HG03469 (cell line): ENCODE measurements around the gene WHAMM.
"Not testable (repeated sequence)": the region's sequence is repeated elsewhere in the genome, so short reads cannot be mapped to it uniquely, and the experiment has no call there.

Experiments used
- ATAC-seq: cut with Tn5 transposase; IDR thresholded peaks from one replicate; pipeline ENCODE4 v1.9.1; 2021; ENCODE audit warnings: mild to moderate bottlenecking, moderate library complexity, moderate number of reproducible peaks; ENCODE audit not compliant: unreplicated experiment

WHAMM gene

DNA sequence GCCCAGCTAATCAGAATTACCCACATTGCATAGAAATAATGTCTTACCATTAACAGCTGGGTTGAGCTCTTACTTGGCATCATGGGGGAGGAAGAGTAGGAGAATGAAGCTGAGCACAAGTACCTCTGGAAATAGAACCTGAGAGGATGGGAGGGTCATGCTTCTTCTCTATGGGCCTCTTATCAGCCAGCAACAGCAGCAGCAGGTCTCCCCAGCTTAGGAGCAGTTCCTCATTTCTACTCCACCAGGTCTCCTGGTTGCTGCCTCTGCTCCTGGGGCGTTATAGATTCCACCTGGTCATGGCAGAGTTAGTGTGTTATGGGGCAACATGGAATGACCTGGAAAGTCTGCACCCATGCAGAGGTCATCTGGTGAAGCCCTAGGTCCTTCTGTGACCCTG lies 6.9 kb upstream of the WHAMM start:
- ATAC-seq, result no peak

GRCh38 chr15:82803793-82804574 lies 5.4 kb upstream of the WHAMM start:
- no peak for ATAC-seq

DNA sequence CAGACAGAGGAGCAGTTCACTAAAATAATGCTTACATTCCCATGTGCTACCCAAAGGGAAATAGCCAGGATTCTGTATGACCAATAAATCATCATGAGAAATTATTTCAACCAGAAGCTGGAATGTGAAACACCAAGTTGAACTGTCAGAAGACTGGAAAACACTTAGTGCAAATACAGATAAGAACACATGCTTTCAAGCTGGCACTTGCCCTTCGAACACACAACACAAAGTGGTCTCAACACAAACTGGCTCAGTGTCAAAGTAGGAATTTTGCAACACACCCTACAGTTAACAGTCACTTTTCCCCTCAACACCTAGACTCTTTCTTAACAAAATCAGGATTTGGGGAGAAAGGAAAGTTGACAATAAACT lies 4.9 kb upstream of the WHAMM start:
- no peak for ATAC-seq

DNA sequence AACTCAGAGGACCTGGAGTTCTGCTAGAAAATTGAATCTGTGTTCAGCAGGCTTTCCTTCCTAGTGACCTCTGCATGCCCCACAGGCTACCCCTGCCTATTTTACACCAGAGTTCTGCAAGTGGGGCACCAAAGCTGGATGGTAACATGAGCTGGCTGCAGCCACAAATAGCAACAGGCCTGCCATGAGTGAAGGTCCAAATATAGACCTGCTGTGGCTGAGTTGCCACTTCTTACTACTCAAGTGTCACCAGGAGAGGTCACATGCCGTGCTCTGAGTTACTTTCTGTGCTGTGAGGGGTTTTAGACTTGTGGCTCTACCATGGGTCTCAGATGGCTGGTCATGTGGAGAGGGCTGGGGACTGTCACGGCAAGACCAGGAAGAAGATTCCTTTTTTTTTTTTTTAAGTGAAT lies 3.4 kb upstream of the WHAMM start, which contains the start of gene FSD2:
Gene FSD2, minus strand, starts transcription at position 76 of the 413 bp plus-strand sequence. CDS start 18,679 bp downstream, outside the sequence.
- peak; percentile 57 for ATAC-seq

GRCh38 chr15:82807920-82808633 lies 1.4 kb upstream of the WHAMM start:
- ATAC-seq, result no peak

DNA sequence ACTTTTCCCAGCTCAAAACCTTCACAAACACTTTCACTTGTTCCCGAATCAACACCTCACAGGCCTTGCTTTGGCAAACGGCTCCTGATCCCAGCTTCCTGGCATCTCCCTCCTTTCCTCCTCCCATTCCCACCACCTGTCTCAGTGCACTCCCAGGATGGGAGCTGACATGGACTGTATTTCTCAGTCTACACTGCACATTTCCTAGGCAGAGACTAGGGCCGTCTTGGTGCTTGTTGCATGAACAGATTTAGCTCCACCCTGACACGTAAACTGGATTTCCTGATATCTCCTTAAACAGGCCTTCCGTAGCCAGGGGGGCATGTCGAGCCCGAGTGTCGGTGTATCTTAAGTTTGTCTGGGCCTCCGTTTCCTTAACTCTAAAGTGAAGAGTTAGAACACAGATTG lies 790 bp upstream of the WHAMM start:
- ATAC-seq, result no peak

DNA sequence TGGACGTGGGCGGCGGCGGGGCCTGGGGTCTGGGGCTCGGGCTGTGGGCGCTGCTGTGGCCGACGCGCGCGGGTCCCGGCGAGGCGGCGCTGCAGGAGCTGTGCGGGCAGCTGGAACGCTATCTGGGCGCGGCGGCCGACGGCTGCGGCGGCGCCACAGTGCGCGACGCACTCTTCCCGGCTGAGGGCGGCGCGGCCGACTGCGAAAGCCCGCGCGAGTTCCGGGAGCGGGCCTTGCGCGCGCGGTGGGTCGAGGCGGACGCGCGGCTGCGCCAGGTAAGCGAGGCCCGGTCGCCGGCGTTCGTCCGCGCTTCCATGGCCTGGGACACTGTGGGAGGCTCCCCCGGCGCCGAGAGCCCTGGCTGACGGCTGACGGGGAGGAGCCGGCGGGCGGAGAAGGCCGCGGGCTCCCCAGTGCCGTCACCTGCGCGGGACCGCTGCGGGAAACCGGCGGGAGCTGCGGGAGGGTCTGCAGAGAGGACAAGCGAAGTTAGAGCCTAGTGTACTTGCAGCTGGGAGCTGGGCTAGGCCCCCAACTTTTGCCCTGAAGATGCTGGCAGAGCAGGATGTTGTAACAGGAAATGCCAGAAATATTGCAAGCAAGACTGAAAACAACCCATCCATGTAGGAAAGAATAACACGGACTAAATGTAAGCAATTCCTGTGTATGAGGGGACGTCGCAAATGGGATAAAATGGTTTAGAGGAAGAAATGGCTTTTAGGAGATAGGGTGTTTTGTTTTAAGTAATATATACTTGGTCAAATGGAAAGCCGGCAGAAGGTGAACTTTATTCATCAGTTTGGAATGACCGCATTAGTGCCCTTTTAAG lies 847 bp downstream of the WHAMM start:
- ATAC-seq, result peak; percentile 10

DNA sequence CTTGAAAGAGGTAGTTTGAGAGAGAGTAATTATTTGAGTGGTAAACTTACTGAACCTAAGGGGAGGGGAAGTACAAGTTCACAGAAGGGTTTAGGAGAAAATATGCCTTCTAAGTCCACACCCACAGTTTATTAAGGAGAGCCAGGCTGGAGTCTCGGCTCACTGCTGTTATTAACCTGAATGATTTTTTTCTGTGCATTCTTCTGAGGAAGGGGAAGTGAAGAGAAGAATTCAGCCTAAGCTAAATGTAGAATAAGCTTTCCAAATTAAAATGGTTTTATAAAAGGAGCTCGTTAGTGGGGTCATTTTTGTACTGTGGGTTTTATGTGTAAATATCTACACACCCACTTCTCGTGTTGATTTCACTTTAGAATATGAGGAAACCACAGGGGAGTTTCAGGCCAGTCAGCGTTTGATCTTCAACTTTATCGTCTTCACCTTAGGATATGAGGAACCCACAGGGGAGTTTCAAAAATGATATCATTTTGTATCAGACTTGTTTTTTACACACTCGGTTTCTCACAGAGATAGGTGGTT lies 1.5 kb downstream of the WHAMM start:
- ATAC-seq, result no peak

DNA sequence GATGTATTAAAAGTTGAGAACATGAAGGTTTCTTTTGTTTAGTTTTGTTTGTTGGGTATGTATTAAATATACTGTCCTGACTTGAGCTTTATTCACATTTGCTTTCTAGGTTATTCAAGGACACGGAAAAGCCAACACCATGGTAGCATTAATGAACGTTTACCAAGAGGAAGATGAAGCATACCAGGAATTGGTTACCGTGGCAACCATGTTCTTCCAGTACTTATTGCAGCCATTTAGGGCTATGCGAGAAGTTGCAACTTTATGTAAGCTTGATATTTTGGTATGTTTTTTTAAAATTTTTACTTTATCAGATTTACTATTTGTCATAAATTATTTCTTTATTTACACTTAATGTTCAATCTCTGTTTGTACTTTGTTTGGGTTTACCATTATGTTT lies 3.6 kb downstream of the WHAMM start:
- ATAC-seq, result no peak

- no peak for ATAC-seq
Measured at GRCh38 chr15:82820128-82820527, 10.7 kb downstream of the WHAMM start.

DNA sequence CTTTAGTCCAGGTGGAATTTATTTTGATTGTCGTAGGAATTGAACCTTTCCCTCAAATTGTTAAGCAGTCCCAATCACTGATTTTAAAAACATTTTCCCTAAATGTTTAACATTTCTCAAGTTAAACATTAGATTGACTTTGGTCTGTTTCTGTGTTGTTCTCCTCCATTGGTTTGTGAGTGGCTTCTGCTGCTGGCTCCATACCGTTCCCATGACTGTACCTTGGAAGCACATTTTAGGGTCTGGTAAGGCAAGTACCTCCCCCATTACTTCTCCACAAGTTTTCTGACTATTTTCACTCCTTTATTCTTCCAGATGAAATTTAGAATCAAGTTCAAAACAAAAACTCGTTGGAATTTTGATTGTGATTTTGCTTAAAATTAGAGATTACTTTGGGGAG lies 12.0 kb downstream of the WHAMM start:
- not testable (repeated sequence) for ATAC-seq

GRCh38 chr15:82821851-82822250 lies 12.4 kb downstream of the WHAMM start:
- not testable (repeated sequence) for ATAC-seq

GRCh38 chr15:82823049-82823448 lies 13.6 kb downstream of the WHAMM start:
- ATAC-seq, result no peak

GRCh38 chr15:82828075-82828474 lies 18.6 kb downstream of the WHAMM start:
- ATAC-seq, result no peak

GRCh38 chr15:82829234-82829633 lies 19.8 kb downstream of the WHAMM start:
- ATAC-seq, result no peak

DNA sequence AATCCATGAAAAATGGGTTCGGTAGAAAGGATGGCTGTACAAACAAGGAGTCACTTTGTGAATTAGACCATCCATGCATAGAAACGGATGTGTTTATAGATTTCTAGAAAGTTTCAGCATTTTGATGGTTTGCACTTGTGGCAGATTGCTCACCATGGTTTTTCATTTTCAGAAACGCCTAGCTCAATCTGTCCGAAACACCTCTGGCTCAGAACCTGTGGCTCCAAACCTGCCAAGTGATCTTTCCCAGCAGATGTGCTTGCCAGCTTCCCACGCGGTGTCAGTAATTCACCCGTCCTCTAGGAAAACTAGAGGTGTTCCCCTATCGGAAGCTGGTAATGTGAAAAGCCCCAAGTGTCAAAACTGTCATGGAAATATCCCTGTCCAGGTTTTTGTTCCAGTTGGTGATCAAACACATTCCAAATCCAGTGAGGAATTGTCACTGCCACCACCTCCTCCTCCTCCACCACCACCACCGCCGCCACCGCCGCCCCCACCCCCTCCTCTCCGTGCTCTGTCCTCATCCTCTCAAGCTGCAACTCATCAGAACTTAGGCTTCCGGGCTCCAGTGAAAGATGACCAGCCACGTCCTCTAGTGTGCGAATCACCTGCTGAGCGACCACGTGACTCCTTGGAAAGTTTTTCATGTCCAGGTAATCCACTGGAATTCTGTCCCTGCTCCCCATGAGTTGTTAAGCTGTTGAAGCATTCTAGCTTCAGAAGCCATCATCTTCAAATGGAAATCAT lies 21.2 kb downstream of the WHAMM start:
- no peak for ATAC-seq

DNA sequence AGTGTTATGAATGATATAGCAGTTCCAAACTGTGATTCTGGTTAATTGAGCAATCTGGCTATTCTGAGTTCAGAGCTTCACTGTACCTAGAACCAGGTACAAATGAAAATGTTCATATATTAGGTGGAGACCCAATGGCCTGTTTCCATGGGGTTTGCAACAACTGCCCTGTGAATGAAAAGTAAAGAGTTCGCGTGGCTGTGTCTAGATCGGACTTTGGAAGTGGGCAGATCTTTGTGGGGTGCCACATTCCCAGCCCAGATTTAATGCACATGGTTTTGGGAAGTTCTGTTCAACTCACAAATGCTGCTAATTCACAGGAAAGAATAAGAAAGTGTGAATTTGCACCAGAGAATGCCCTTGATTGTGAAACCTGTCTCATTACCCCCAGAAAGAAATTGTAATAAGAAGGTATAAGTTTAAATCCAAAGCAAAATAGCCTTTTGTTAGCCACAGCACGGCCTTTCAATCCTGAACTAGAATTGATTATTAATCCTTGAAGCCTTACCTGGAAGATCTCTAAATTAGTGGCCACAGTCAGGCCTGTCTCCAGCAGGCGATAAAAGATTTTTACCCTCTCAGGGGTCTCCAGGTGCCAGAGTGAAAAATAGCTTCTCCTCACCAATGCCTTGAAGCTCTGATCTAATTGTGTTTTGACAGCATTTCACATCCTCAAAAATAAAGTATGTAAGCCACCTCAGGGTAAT lies 22.6 kb downstream of the WHAMM start:
- ATAC-seq, result no peak

- ATAC-seq, result peak; percentile 51
Measured at GRCh38 chr15:82832601-82833361, 23.4 kb downstream of the WHAMM start.

DNA sequence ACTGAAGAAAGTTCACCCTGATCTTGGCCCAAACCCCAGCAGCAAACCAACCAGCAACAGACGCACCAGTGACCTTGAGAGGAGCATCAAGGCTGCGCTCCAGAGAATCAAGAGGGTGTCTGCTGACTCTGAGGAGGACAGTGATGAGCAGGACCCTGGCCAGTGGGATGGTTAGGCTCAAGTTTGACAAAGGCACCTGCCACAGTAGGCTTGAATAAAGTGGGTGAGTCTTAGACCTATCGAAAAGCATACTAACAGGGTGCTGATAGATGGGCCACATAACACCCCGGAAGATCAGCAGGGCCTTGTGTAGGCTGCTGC lies 23.9 kb downstream of the WHAMM start:
- no peak for ATAC-seq
